HepG2 (cell line): ENCODE measurements around the gene RBM23. TPM values are rescaled to one million over a fixed set of nuclear protein-coding genes. Genes with fewer than 3 reads are reported as not detected.

Source experiments
- ADNP ChIP-seq: sonication (generic); formaldehyde crosslinking; IDR thresholded peaks from 2 replicates; pipeline ENCODE4 v1.4.0; 2020; ENCODE audit warnings: missing genetic modification reagents
- BRD4 ChIP-seq: sonication (generic); formaldehyde crosslinking; IDR thresholded peaks from 2 replicates; pipeline ENCODE4 v1.4.0; 2020; ENCODE audit warnings: missing genetic modification reagents
- E2F2 ChIP-seq: sonication (generic); formaldehyde crosslinking; IDR thresholded peaks from 2 replicates; pipeline ENCODE4 v1.4.0; 2020; ENCODE audit warnings: missing genetic modification reagents, borderline replicate concordance
- FIP1L1 ChIP-seq: fragments of 200-400 bp; formaldehyde crosslinking; IDR thresholded peaks from 2 replicates; pipeline ENCODE4 v1.6.1; 2018; ENCODE audit warnings: low read depth, mild to moderate bottlenecking, low read length, moderate library complexity, borderline replicate concordance; ENCODE audit not compliant: insufficient read depth
- FOXO1 ChIP-seq: sonication (generic); formaldehyde crosslinking; IDR thresholded peaks from 2 replicates; pipeline ENCODE4 v1.4.0; 2020; ENCODE audit warnings: missing genetic modification reagents
- HOXA7 ChIP-seq: sonication (generic); formaldehyde crosslinking; IDR thresholded peaks from 2 replicates; pipeline ENCODE4 v1.8.1; 2022; ENCODE audit warnings: mild to moderate bottlenecking, missing genetic modification reagents, moderate library complexity
- IRF9 ChIP-seq: sonication (generic); formaldehyde crosslinking; IDR thresholded peaks from 2 replicates; pipeline ENCODE4 v1.8.0; 2022; ENCODE audit warnings: missing genetic modification reagents, mild to moderate bottlenecking, borderline replicate concordance
- KDM2A ChIP-seq: sonication (generic); formaldehyde crosslinking; IDR thresholded peaks from 2 replicates; pipeline ENCODE4 v1.4.0; 2020; ENCODE audit warnings: low read depth, missing genetic modification reagents, borderline replicate concordance
- KDM3A ChIP-seq: IDR thresholded peaks from 2 replicates; pipeline ENCODE4 v1.6.1; 2018; ENCODE audit warnings: low read depth, missing compliant biosample characterization
- KDM6A ChIP-seq: IDR thresholded peaks from 2 replicates; pipeline ENCODE4 v1.6.1; 2016; ENCODE audit warnings: low read depth
- KLF11 ChIP-seq: IDR thresholded peaks from 2 replicates; pipeline ENCODE4 v1.6.1; 2016; ENCODE audit warnings: missing compliant biosample characterization
- MAFF ChIP-seq: IDR thresholded peaks from 2 replicates; pipeline ENCODE4 v1.6.1; 2011; ENCODE audit warnings: low read depth, low read length, improper control_type of control experiment
- MEIS2 ChIP-seq: sonication (generic); formaldehyde crosslinking; IDR thresholded peaks from 2 replicates; pipeline ENCODE4 v1.9.0; 2021; ENCODE audit warnings: mild to moderate bottlenecking, missing genetic modification reagents
- MXD4 ChIP-seq: IDR thresholded peaks from 2 replicates; pipeline ENCODE4 v1.6.1; 2016; ENCODE audit warnings: mild to moderate bottlenecking, missing biosample characterization, missing genetic modification reagents
- NKX3-1 ChIP-seq: sonication (generic); formaldehyde crosslinking; IDR thresholded peaks from 2 replicates; pipeline ENCODE4 v1.5.0; 2020; ENCODE audit warnings: missing genetic modification reagents
- POLR2G ChIP-seq: fragments of 200-400 bp; formaldehyde crosslinking; IDR thresholded peaks from 2 replicates; pipeline ENCODE4 v1.6.1; 2018; ENCODE audit warnings: mild to moderate bottlenecking, low read depth, low read length, moderate library complexity
- SNAI1 ChIP-seq: sonication (generic); formaldehyde crosslinking; IDR thresholded peaks from 2 replicates; pipeline ENCODE4 v1.5.0; 2020; ENCODE audit warnings: mild to moderate bottlenecking, missing genetic modification reagents, borderline replicate concordance
- SRSF9 ChIP-seq: fragments of 200-400 bp; formaldehyde crosslinking; IDR thresholded peaks from 2 replicates; pipeline ENCODE4 v1.6.1; 2018; ENCODE audit warnings: borderline replicate concordance, mild to moderate bottlenecking, low read depth, low read length; ENCODE audit not compliant: insufficient read depth, poor library complexity, severe bottlenecking
- SYNCRIP ChIP-seq: fragments of 200-400 bp; formaldehyde crosslinking; IDR thresholded peaks from 2 replicates; pipeline ENCODE4 v1.6.1; 2018; ENCODE audit warnings: mild to moderate bottlenecking, low read depth, low read length; ENCODE audit not compliant: insufficient read depth
- TAF1 ChIP-seq: sonication (generic); formaldehyde crosslinking; IDR thresholded peaks from 2 replicates; pipeline ENCODE4 v1.4.0; 2020; ENCODE audit warnings: missing genetic modification reagents
- TP53 ChIP-seq: sonication (generic); formaldehyde crosslinking; conservative IDR thresholded peaks from 2 replicates; pipeline ENCODE4 v1.4.0; 2020; ENCODE audit warnings: missing genetic modification reagents
- YEATS4 ChIP-seq: sonication (generic); formaldehyde crosslinking; IDR thresholded peaks from 2 replicates; pipeline ENCODE4 v1.4.0; 2020; ENCODE audit warnings: missing genetic modification reagents, borderline replicate concordance
- ZBTB20 ChIP-seq: sonication (generic); formaldehyde crosslinking; IDR thresholded peaks from 2 replicates; pipeline ENCODE4 v1.8.1; 2023; ENCODE audit warnings: missing genetic modification reagents, low read depth, mild to moderate bottlenecking, borderline replicate concordance
- ZKSCAN8 ChIP-seq: IDR thresholded peaks from 2 replicates; pipeline ENCODE4 v1.6.1; 2016; ENCODE audit warnings: borderline replicate concordance, missing genetic modification reagents, missing compliant biosample characterization
- ZNF3 ChIP-seq: IDR thresholded peaks from 2 replicates; pipeline ENCODE4 v1.7.0; 2017; ENCODE audit warnings: inconsistent platforms
- ZNF441 ChIP-seq: sonication (generic); formaldehyde crosslinking; IDR thresholded peaks from 2 replicates; pipeline ENCODE4 v1.7.0; 2021; ENCODE audit warnings: missing genetic modification reagents, borderline replicate concordance
- ZNF788 ChIP-seq: sonication (generic); formaldehyde crosslinking; IDR thresholded peaks from 2 replicates; pipeline ENCODE4 v1.5.0; 2020; ENCODE audit warnings: mild to moderate bottlenecking, missing genetic modification reagents, borderline replicate concordance
- polyA plus RNA-seq, 8 experiments: library from polyadenylated mRNA; depleted of rRNA in 3 of 8; stranded (reverse) in 7 of 8; unstranded in 1 of 8; fragments of >200 nt; fragmentation: Illumina TruSeq in 4 of 8; extraction: Trizol in 4 of 8; gene quantifications; 2 replicates each; pipeline versions ENCODE4 v1.2.1 to v1.2.3, GENCODE V29; 2011 to 2016; ENCODE audit warnings: low read depth in 4 of 8, missing spikeins in 1 of 8, mixed read lengths in 1 of 8; ENCODE audit not compliant: insufficient read depth in 1 of 8
- total RNA-seq, 5 experiments: library from RNA; depleted of rRNA; stranded (reverse); fragments of >200 nt; fragmentation: Illumina TruSeq; extraction: Trizol; gene quantifications; 2 replicates each; pipeline ENCODE4 v1.2.3, GENCODE V29; 2016; ENCODE audit warnings: low read depth in 1 of 5
- TF ChIP-seq, protein P1 (sequence below): sonication (generic); formaldehyde crosslinking; IDR thresholded peaks from 2 replicates; pipeline ENCODE4 v1.8.0; 2022; ENCODE audit warnings: mild to moderate bottlenecking, missing genetic modification reagents, moderate library complexity

Gene RBM23
- total and polyA plus RNA-seq, 2 of the 13 experiments (the other 11 are each of a cell fraction or from before 2014, with no cell fraction given) = 1.5 to 2.1 TPM

DNA sequence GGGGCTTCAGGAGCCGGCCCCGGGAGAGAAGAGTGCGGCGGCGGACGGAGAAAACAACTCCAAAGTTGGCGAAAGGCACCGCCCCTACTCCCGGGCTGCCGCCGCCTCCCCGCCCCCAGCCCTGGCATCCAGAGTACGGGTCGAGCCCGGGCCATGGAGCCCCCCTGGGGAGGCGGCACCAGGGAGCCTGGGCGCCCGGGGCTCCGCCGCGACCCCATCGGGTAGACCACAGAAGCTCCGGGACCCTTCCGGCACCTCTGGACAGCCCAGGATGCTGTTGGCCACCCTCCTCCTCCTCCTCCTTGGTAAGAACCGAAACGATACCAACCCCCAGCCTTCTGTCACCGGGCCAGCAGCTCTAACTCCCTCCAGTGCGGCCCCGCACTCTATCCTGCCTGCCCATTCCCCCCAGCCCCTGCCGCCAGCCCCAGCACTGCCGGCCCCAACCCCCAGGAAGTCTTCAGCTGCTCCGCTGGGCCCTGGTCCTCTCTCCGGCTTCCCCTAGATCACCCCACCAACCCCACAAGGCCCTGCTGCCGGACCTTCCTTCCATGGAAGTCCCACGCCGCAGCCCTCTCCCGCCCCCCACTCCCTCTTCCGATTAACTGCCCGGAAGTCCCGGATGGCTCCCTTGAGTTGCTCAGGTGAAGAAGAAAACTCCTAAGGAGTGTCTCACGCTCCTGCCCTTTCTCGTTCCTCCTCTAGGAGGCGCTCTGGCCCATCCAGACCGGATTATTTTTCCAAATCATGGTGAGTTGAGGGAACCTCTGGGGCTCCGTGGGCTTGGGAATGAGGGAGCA is 46.7 kb downstream of the RBM23 start (continued):
- no peak for TF ChIP-seq E2F2 (CRISPR knock-in tag)
- 0 out of 2 replicates have a peak, but pooled peaks have one; percentile 40 for TF ChIP-seq NKX3-1
- no peak; the same call in none of the 2 replicates for TF ChIP-seq ZNF788
- no peak for TF ChIP-seq SYNCRIP
- no peak for TF ChIP-seq MEIS2 (CRISPR knock-in tag)
- no peak for TF ChIP-seq MAFF
- TF ChIP-seq TP53 (CRISPR knock-in tag) = no peak
- peak; percentile 47; the same call in 1 of the 2 replicates for TF ChIP-seq ZBTB20 (CRISPR knock-in tag)
- TF ChIP-seq KDM6A (CRISPR knock-in tag) = no peak; the same call in 1 of the 2 replicates
- TF ChIP-seq TAF1 (CRISPR knock-in tag) = 0 out of 2 replicates have a peak, but pooled peaks have one; percentile 9
- TF ChIP-seq ZNF441 (CRISPR knock-in tag) = no peak
- no peak for TF ChIP-seq BRD4 (CRISPR knock-in tag)
- TF ChIP-seq MXD4 (CRISPR knock-in tag) = no peak; the same call in none of the 2 replicates
- TF ChIP-seq, protein P1, sequence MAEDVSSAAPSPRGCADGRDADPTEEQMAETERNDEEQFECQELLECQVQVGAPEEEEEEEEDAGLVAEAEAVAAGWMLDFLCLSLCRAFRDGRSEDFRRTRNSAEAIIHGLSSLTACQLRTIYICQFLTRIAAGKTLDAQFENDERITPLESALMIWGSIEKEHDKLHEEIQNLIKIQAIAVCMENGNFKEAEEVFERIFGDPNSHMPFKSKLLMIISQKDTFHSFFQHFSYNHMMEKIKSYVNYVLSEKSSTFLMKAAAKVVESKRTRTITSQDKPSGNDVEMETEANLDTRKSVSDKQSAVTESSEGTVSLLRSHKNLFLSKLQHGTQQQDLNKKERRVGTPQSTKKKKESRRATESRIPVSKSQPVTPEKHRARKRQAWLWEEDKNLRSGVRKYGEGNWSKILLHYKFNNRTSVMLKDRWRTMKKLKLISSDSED (CRISPR knock-in tag) = no peak
- peak; percentile 14 for TF ChIP-seq IRF9
- no peak for TF ChIP-seq ADNP (CRISPR knock-in tag)
- no peak for TF ChIP-seq YEATS4 (CRISPR knock-in tag)
- TF ChIP-seq KDM3A (CRISPR knock-in tag) = peak; percentile 69
- no peak for TF ChIP-seq FIP1L1
- peak; percentile 48 for TF ChIP-seq ZNF3 (CRISPR knock-in tag)
- no peak; the same call in 1 of the 2 replicates for TF ChIP-seq ZKSCAN8 (CRISPR knock-in tag)
- TF ChIP-seq SNAI1 (CRISPR knock-in tag) = no peak; the same call in 1 of the 2 replicates
- no peak; the same call in 1 of the 2 replicates for TF ChIP-seq FOXO1 (CRISPR knock-in tag)
- TF ChIP-seq SRSF9 = no peak
- peak; percentile 54; the same call in 1 of the 2 replicates for TF ChIP-seq POLR2G
- no peak for TF ChIP-seq HOXA7 (CRISPR knock-in tag)
- peak; percentile 28; the same call in 1 of the 2 replicates for TF ChIP-seq KDM2A
- TF ChIP-seq KLF11 (CRISPR knock-in tag) = no peak; the same call in 1 of the 2 replicates
